Suprapubic skin (tissue), 4 donors: Measurements from ENCODE around the gene PRR18. TPM values are rescaled to one million over a fixed set of nuclear protein-coding genes. Genes with fewer than 3 reads are reported as not detected.

ENCODE experiments used
- DNase-seq, 2 donors: peaks; one replicate each; pipeline ENCODE4 v3.0.0-alpha.2; 2019; ENCODE audit warnings: low spot score in 2 of 2
- H3K27ac ChIP-seq: fragments of 200-600 bp; sonication (generic); one replicate; pipeline ENCODE4 v1.5.1; 2019
- H3K27me3 ChIP-seq: fragments of 200-600 bp; sonication (generic); one replicate; pipeline ENCODE4 v1.5.1; 2019
- H3K36me3 ChIP-seq: fragments of 200-600 bp; sonication (generic); one replicate; pipeline ENCODE4 v1.5.1; 2019
- H3K4me1 ChIP-seq: fragments of 200-600 bp; sonication (generic); one replicate; pipeline ENCODE4 v1.5.1; 2019
- H3K4me3 ChIP-seq: fragments of 200-600 bp; sonication (generic); one replicate; pipeline ENCODE4 v1.5.1; 2019; ENCODE audit warnings: mild to moderate bottlenecking
- H3K9me3 ChIP-seq: fragments of 200-600 bp; sonication (generic); one replicate; pipeline ENCODE4 v1.5.1; 2019
- EP300 ChIP-seq: sonication (generic); formaldehyde crosslinking; IDR thresholded peaks from one replicate; pipeline ENCODE4 v1.6.1; 2017; ENCODE audit warnings: antibody characterized with exemption
- POLR2A ChIP-seq, 2 donors: fragments of 450-650 bp; IDR thresholded peaks; one replicate each; pipeline ENCODE4 v1.6.1; 2017; ENCODE audit warnings: antibody characterized with exemption in 2 of 2, mild to moderate bottlenecking in 2 of 2, moderate library complexity in 2 of 2
- POLR2AphosphoS5 ChIP-seq, 3 donors: sonication (generic); formaldehyde crosslinking; IDR thresholded peaks; one replicate each; pipeline ENCODE4 v1.6.1; 2017; ENCODE audit warnings: antibody characterized with exemption in 3 of 3
- WGBS: methylation state at CpG from one replicate; pipeline ENCODE4 v1.1.5; 2018; 5-methylcytosine and 5-hydroxymethylcytosine counted together
- total RNA-seq, 4 donors: library from RNA; depleted of rRNA; stranded (reverse); fragments of >200 nt; gene quantifications; one replicate each; pipeline ENCODE4 v1.1.0, GENCODE V29; 2016
- TF ChIP-seq, protein P1 (sequence below), 2 donors: fragments of 200-600 bp in 1 of 2; fragments of 450-650 bp in 1 of 2; sonication (generic) in 1 of 2; IDR thresholded peaks; one replicate each; pipeline ENCODE4 v1.5.1; 2016 to 2019; ENCODE audit warnings: antibody characterized with exemption in 2 of 2, mild to moderate bottlenecking in 1 of 2, moderate library complexity in 1 of 2

The PRR18 gene, protein sequence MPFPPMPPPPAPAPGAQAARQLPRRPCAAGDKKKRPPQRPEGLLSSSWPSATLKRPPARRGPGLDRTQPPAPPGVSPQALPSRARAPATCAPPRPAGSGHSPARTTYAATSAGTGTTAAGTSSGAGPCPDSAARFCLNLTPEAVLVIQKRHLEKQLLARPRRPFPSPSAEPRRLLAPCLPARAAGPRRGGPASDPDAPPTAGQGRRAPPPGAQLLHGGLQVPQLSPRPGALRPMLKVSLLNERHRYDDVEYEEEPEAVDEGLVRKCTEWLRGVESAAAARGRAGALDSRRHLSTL
- not detected for total RNA-seq

GRCh38 chr6:166308033-166308768, at the start of gene PRR18:
PRR18 (minus strand) TSS chr6:166308392; CDS start chr6:166308142, 250 bp downstream.
- peaks cover 21% of the 10 kb centered on the region for H3K4me1 ChIP-seq
- 2% methylated on average over 25 of the region's 74 CpGs for WGBS
- no peaks in the 10 kb centered on the region for H3K9me3 ChIP-seq
- TF ChIP-seq POLR2AphosphoS5 (IDR thresholded peaks at IDR 0.05) (no peak), EP300 (no peak), POLR2A (IDR thresholded peaks at IDR 0.05) (no peak)
- TF ChIP-seq, protein P1, sequence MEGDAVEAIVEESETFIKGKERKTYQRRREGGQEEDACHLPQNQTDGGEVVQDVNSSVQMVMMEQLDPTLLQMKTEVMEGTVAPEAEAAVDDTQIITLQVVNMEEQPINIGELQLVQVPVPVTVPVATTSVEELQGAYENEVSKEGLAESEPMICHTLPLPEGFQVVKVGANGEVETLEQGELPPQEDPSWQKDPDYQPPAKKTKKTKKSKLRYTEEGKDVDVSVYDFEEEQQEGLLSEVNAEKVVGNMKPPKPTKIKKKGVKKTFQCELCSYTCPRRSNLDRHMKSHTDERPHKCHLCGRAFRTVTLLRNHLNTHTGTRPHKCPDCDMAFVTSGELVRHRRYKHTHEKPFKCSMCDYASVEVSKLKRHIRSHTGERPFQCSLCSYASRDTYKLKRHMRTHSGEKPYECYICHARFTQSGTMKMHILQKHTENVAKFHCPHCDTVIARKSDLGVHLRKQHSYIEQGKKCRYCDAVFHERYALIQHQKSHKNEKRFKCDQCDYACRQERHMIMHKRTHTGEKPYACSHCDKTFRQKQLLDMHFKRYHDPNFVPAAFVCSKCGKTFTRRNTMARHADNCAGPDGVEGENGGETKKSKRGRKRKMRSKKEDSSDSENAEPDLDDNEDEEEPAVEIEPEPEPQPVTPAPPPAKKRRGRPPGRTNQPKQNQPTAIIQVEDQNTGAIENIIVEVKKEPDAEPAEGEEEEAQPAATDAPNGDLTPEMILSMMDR (IDR thresholded peaks at IDR 0.05): no peak
- DNase-seq: no peak
- H3K4me3 ChIP-seq: peak within 1 kb of the TSS; percentile 59
- H3K27ac ChIP-seq: no peak within 1 kb of the TSS
- no peaks in the 10 kb centered on the region for H3K36me3 ChIP-seq
- H3K27me3 ChIP-seq: peaks cover 59% of the 10 kb centered on the region

DNA sequence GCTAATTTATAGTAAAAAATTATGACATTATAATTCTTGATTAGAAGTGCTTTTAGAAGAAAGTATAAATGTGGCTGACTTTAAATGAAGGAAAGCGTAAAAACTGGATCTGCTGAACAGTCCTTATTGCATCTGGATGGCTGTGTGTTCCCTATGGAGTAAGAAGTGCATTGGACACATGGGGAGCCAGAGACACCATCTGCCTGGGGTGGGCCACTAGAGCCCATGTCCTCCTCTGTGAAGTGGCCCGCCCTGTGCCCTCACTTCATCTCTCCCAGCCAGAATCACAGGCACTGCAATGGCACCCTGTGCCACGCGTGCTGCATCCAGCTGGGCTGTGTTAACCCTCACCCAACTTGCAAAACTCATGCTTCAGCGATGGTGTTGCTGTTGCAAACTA, 47.4 kb upstream of the PRR18 start:
- no peak for DNase-seq
- H3K27ac ChIP-seq: no peak overlapping the region
- WGBS: 80% methylated on average over 5 of the region's 5 CpGs
- H3K4me3 ChIP-seq: no peak overlapping the region
- TF ChIP-seq POLR2A (IDR thresholded peaks at IDR 0.05): no peak
- TF ChIP-seq, protein P1 (IDR thresholded peaks at IDR 0.05): no peak
- TF ChIP-seq EP300: no peak
- TF ChIP-seq POLR2AphosphoS5 (IDR thresholded peaks at IDR 0.05): no peak
- peaks cover 2% of the 10 kb centered on the region for H3K27me3 ChIP-seq
- H3K4me1 ChIP-seq: peaks cover 7% of the 10 kb centered on the region
- no peaks in the 10 kb centered on the region for H3K9me3 ChIP-seq
- H3K36me3 ChIP-seq: no peaks in the 10 kb centered on the region

- no peak for DNase-seq
- peaks cover 2% of the 10 kb centered on the region for H3K27me3 ChIP-seq
- H3K27ac ChIP-seq: no peak overlapping the region
- H3K36me3 ChIP-seq: no peaks in the 10 kb centered on the region
- no peak overlapping the region for H3K4me3 ChIP-seq
- TF ChIP-seq EP300 (no peak), POLR2AphosphoS5 (IDR thresholded peaks at IDR 0.05) (no peak), POLR2A (IDR thresholded peaks at IDR 0.05) (no peak)
- TF ChIP-seq, protein P1 (IDR thresholded peaks at IDR 0.05): no peak
- peaks cover 3% of the 10 kb centered on the region for H3K4me1 ChIP-seq
- no peaks in the 10 kb centered on the region for H3K9me3 ChIP-seq
- 92% methylated on average over 4 of the region's 4 CpGs for WGBS
These were observed 46.8 kb upstream of the PRR18 start for GRCh38 chr6:166354965-166355364.

DNA sequence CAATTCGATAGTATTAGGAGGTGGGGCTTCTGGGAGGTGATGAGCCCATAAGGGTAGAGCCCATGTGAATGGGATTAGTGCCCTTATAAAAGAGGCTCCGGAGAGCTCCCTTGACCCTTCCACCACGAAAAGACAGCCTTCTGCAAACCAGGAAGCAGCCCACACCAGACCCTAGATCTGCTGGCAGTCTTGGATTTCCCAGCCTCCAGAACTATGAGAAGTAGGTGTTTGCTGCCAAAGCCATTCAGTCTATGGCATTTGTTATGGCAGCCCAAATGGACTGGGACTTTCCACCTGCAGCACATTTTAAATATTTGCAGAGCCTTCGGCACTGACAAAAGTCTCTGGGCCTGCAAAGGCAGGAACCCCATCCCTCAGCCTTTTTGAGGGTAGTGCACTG, 46.0 kb upstream of the PRR18 start:
- Histone ChIP-seq H3K9me3 (no peaks in the 10 kb centered on the region), H3K36me3 (no peaks in the 10 kb centered on the region), H3K27ac (no peak overlapping the region), H3K4me1 (peaks cover 3% of the 10 kb centered on the region), H3K27me3 (peaks cover 2% of the 10 kb centered on the region), H3K4me3 (no peak overlapping the region)
- no peak for DNase-seq
- 73% methylated on average over 4 of the region's 4 CpGs for WGBS
- TF ChIP-seq EP300: no peak
- TF ChIP-seq, protein P1 (IDR thresholded peaks at IDR 0.05): no peak
- no peak for TF ChIP-seq POLR2A (IDR thresholded peaks at IDR 0.05)
- TF ChIP-seq POLR2AphosphoS5 (IDR thresholded peaks at IDR 0.05): no peak

DNA sequence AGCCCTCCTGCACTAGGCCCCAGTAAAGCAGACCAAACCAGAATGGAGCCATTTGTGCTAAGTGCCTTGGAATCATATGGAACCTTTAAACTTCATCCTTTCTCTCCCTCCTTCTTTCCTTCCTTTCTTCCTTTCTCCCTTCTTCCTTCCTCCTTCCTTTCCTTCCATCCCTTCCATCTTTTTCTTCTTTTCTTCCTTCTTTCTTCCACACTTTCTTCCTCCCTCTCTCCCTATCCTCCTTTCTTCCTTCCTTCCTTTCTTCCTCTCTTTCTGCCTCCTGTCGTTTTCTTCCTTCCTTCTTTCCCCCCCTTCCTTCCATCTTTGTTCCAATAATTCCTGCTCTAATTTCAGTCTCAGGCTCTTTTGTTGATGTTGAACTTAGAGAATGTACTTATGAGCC, 45.3 kb upstream of the PRR18 start:
- no peak for DNase-seq
- Histone ChIP-seq H3K36me3 (no peaks in the 10 kb centered on the region), H3K9me3 (no peaks in the 10 kb centered on the region), H3K27me3 (peaks cover 2% of the 10 kb centered on the region), H3K4me1 (peaks cover 3% of the 10 kb centered on the region), H3K4me3 (no peak overlapping the region), H3K27ac (no peak overlapping the region)
- TF ChIP-seq, protein P1 (IDR thresholded peaks at IDR 0.05): no peak
- TF ChIP-seq EP300 (no peak), POLR2A (IDR thresholded peaks at IDR 0.05) (no peak), POLR2AphosphoS5 (IDR thresholded peaks at IDR 0.05) (no peak)
- 82% methylated on average over 1 of the region's 1 CpG for WGBS
